Naive B cell (primary cell): Measurements from ENCODE around the gene CTTNBP2. TPM values are rescaled to one million over a fixed set of nuclear protein-coding genes. Genes with fewer than 3 reads are reported as not detected.

Experiments used
- ATAC-seq, 2 donors: fragments of 150-1000 bp; cut with Tn5 transposase; 2 replicates each; pipeline ENCODE4 v1.10.0; 2021; ENCODE audit warnings: low read depth in 2 of 2, mild to moderate bottlenecking in 2 of 2, moderate library complexity in 2 of 2
- DNase-seq: peaks from one replicate; pipeline ENCODE4 v3.0.0; 2022
- H3K27ac Mint-ChIP-seq, 6 donors: one replicate each; pipeline ENCODE4 v1.8.0; 2020 to 2022; ENCODE audit warnings: mild to moderate bottlenecking in 6 of 6, mixed read lengths in 6 of 6, moderate library complexity in 5 of 6, inconsistent platforms in 2 of 6
- H3K27me3 Mint-ChIP-seq, 3 donors: one replicate each; pipeline ENCODE4 v1.8.0; 2021 to 2022; ENCODE audit warnings: mixed read lengths in 3 of 3, mild to moderate bottlenecking in 1 of 3
- H3K36me3 Mint-ChIP-seq, 2 donors: one replicate each; pipeline ENCODE4 v1.8.0; 2020 to 2022; ENCODE audit warnings: mixed read lengths in 2 of 2, inconsistent platforms in 1 of 2, mild to moderate bottlenecking in 1 of 2
- H3K4me1 Mint-ChIP-seq, 3 donors: one replicate each; pipeline ENCODE4 v1.8.0; 2020 to 2022; ENCODE audit warnings: mixed read lengths in 3 of 3, inconsistent platforms in 1 of 3, mild to moderate bottlenecking in 1 of 3, moderate library complexity in 1 of 3
- H3K4me3 Mint-ChIP-seq, 8 donors: one replicate each; pipeline ENCODE4 v1.8.0; 2020 to 2022; ENCODE audit warnings: mild to moderate bottlenecking in 8 of 8, mixed read lengths in 8 of 8, moderate library complexity in 8 of 8, inconsistent platforms in 2 of 8
- H3K9me3 Mint-ChIP-seq, 7 donors: one replicate each; pipeline ENCODE4 v1.8.0; 2020 to 2022; ENCODE audit warnings: mixed read lengths in 7 of 7, mild to moderate bottlenecking in 5 of 7, inconsistent platforms in 2 of 7, moderate library complexity in 1 of 7
- polyA plus RNA-seq, 6 donors: library from polyadenylated mRNA; unstranded; fragments of 300-500 nt; fragmentation: Illumina TruSeq; gene quantifications; one replicate each; pipeline ENCODE4 v1.2.3, GENCODE V29; 2021; ENCODE audit warnings: low read depth in 6 of 6

CTTNBP2 gene
- polyA plus RNA-seq, 6 donors from 2014 or later: not detected

GRCh38 chr7:117830422-117830954 lies 42.8 kb downstream of the CTTNBP2 start:
- Mint-ChIP-seq H3K4me3 (no peak overlapping the region), H3K9me3 (peaks cover 0 to 13% (median 3%) of the 10 kb centered on the region in 7 donors), H3K4me1 (no peaks in the 10 kb centered on the region), H3K36me3 (no peaks in the 10 kb centered on the region), H3K27ac (no peak overlapping the region), H3K27me3 (peaks cover 0 to 6% (median 0%) of the 10 kb centered on the region in 3 donors)
- ATAC-seq: no peak
- no peak for DNase-seq

GRCh38 chr7:117829450-117830117 lies 43.7 kb downstream of the CTTNBP2 start:
- Mint-ChIP-seq H3K36me3 (no peaks in the 10 kb centered on the region), H3K4me1 (no peaks in the 10 kb centered on the region), H3K9me3 (peaks cover 0 to 13% (median 3%) of the 10 kb centered on the region in 7 donors), H3K27me3 (peaks cover 0 to 6% (median 0%) of the 10 kb centered on the region in 3 donors), H3K27ac (no peak overlapping the region), H3K4me3 (no peak overlapping the region)
- no peak for DNase-seq
- no peak for ATAC-seq

GRCh38 chr7:117828825-117829224 lies 44.4 kb downstream of the CTTNBP2 start:
- H3K27ac Mint-ChIP-seq: no peak overlapping the region
- H3K36me3 Mint-ChIP-seq: no peaks in the 10 kb centered on the region
- H3K4me3 Mint-ChIP-seq: no peak overlapping the region
- no peaks in the 10 kb centered on the region for H3K4me1 Mint-ChIP-seq
- ATAC-seq: no peak
- peaks cover 0 to 6% (median 5%) of the 10 kb centered on the region in 3 donors for H3K27me3 Mint-ChIP-seq
- H3K9me3 Mint-ChIP-seq: peaks cover 0 to 13% (median 3%) of the 10 kb centered on the region in 7 donors
- no peak for DNase-seq

- no peak for ATAC-seq
Observed at GRCh38 chr7:117827862-117828261, 45.4 kb downstream of the CTTNBP2 start.

GRCh38 chr7:117825132-117825531 lies 48.1 kb downstream of the CTTNBP2 start:
- H3K27ac Mint-ChIP-seq: no peak overlapping the region
- no peaks in the 10 kb centered on the region for H3K4me1 Mint-ChIP-seq
- ATAC-seq: no peak
- H3K9me3 Mint-ChIP-seq: no peaks in the 10 kb centered on the region
- H3K27me3 Mint-ChIP-seq: peaks cover 0 to 5% (median 0%) of the 10 kb centered on the region in 3 donors
- H3K4me3 Mint-ChIP-seq: no peak overlapping the region
- no peaks in the 10 kb centered on the region for H3K36me3 Mint-ChIP-seq
- no peak for DNase-seq

More at GRCh38 chr7:117827862-117828261, 45.4 kb downstream of the CTTNBP2 start:
- H3K4me3 Mint-ChIP-seq: no peak overlapping the region
- H3K4me1 Mint-ChIP-seq: no peaks in the 10 kb centered on the region
- DNase-seq: no peak
- H3K36me3 Mint-ChIP-seq: no peaks in the 10 kb centered on the region
- H3K27me3 Mint-ChIP-seq: peaks cover 0 to 5% (median 0%) of the 10 kb centered on the region in 3 donors
- no peak overlapping the region for H3K27ac Mint-ChIP-seq
- H3K9me3 Mint-ChIP-seq: peaks cover 0 to 7% (median 0%) of the 10 kb centered on the region in 7 donors

GRCh38 chr7:117824592-117824991 lies 48.6 kb downstream of the CTTNBP2 start:
- peak overlapping the region in 1 of 6 donors; percentile 10 for H3K27ac Mint-ChIP-seq
- ATAC-seq (no peak), DNase-seq (no peak)
- no peaks in the 10 kb centered on the region for H3K9me3 Mint-ChIP-seq
- no peaks in the 10 kb centered on the region for H3K36me3 Mint-ChIP-seq
- no peaks in the 10 kb centered on the region for H3K4me1 Mint-ChIP-seq
- no peak overlapping the region for H3K4me3 Mint-ChIP-seq
- peaks cover 0 to 5% (median 0%) of the 10 kb centered on the region in 3 donors for H3K27me3 Mint-ChIP-seq

GRCh38 chr7:117819558-117819957 lies 53.7 kb downstream of the CTTNBP2 start:
- no peak overlapping the region for H3K27ac Mint-ChIP-seq
- peaks cover 0 to 4% (median 0%) of the 10 kb centered on the region in 7 donors for H3K9me3 Mint-ChIP-seq
- DNase-seq (no peak), ATAC-seq (no peak)
- H3K4me3 Mint-ChIP-seq: no peak overlapping the region
- H3K27me3 Mint-ChIP-seq: peaks cover 0 to 4% (median 0%) of the 10 kb centered on the region in 3 donors
- H3K36me3 Mint-ChIP-seq: no peaks in the 10 kb centered on the region
- H3K4me1 Mint-ChIP-seq: no peaks in the 10 kb centered on the region

GRCh38 chr7:117818232-117818631 lies 55.0 kb downstream of the CTTNBP2 start:
- DNase-seq: no peak
- Mint-ChIP-seq H3K9me3 (peaks cover 0 to 4% (median 0%) of the 10 kb centered on the region in 7 donors), H3K4me1 (no peaks in the 10 kb centered on the region), H3K27me3 (no peaks in the 10 kb centered on the region), H3K4me3 (no peak overlapping the region), H3K36me3 (no peaks in the 10 kb centered on the region), H3K27ac (no peak overlapping the region)
- no peak for ATAC-seq

- no peak for ATAC-seq
- Mint-ChIP-seq H3K9me3 (peaks cover 0 to 4% (median 0%) of the 10 kb centered on the region in 7 donors), H3K4me1 (no peaks in the 10 kb centered on the region), H3K4me3 (no peak overlapping the region), H3K27me3 (no peaks in the 10 kb centered on the region), H3K27ac (no peak overlapping the region), H3K36me3 (no peaks in the 10 kb centered on the region)
- DNase-seq: no peak
Observed at GRCh38 chr7:117816727-117817126, 56.5 kb downstream of the CTTNBP2 start.

- Mint-ChIP-seq H3K27me3 (no peaks in the 10 kb centered on the region), H3K4me3 (no peak overlapping the region), H3K27ac (no peak overlapping the region), H3K36me3 (no peaks in the 10 kb centered on the region), H3K4me1 (no peaks in the 10 kb centered on the region), H3K9me3 (peaks cover 0 to 4% (median 0%) of the 10 kb centered on the region in 7 donors)
- DNase-seq (no peak), ATAC-seq (no peak)
Observed at GRCh38 chr7:117811696-117812095, 61.5 kb downstream of the CTTNBP2 start.

- H3K27ac Mint-ChIP-seq: no peak overlapping the region
- H3K9me3 Mint-ChIP-seq: peaks cover 0 to 4% (median 0%) of the 10 kb centered on the region in 7 donors
- H3K4me3 Mint-ChIP-seq: no peak overlapping the region
- no peak for ATAC-seq
- H3K27me3 Mint-ChIP-seq: no peaks in the 10 kb centered on the region
- H3K4me1 Mint-ChIP-seq: no peaks in the 10 kb centered on the region
- DNase-seq: no peak
- no peaks in the 10 kb centered on the region for H3K36me3 Mint-ChIP-seq
Observed at GRCh38 chr7:117810642-117811512, 62.4 kb downstream of the CTTNBP2 start.

- no peaks in the 10 kb centered on the region for H3K27me3 Mint-ChIP-seq
- H3K36me3 Mint-ChIP-seq: no peaks in the 10 kb centered on the region
- H3K4me1 Mint-ChIP-seq: no peaks in the 10 kb centered on the region
- no peak overlapping the region for H3K4me3 Mint-ChIP-seq
- no peak for ATAC-seq
- H3K27ac Mint-ChIP-seq: no peak overlapping the region
- no peak for DNase-seq
- peaks cover 0 to 4% (median 0%) of the 10 kb centered on the region in 7 donors for H3K9me3 Mint-ChIP-seq
Observed at GRCh38 chr7:117809958-117810357, 63.3 kb downstream of the CTTNBP2 start.

GRCh38 chr7:117808910-117809705 lies 64.1 kb downstream of the CTTNBP2 start:
- Mint-ChIP-seq H3K9me3 (peaks cover 0 to 4% (median 0%) of the 10 kb centered on the region in 7 donors), H3K4me3 (no peak overlapping the region), H3K36me3 (no peaks in the 10 kb centered on the region), H3K4me1 (no peaks in the 10 kb centered on the region), H3K27ac (no peak overlapping the region), H3K27me3 (no peaks in the 10 kb centered on the region)
- DNase-seq (no peak), ATAC-seq (no peak)
